ENCODE results near the gene ALDH1B1.

Gene ALDH1B1

GRCh38 chr9:38392235-38393127 lies at the start of gene ALDH1B1:
Gene ALDH1B1, plus strand, starts transcription at chr9:38392702. Its CDS starts 3,047 bp downstream, at chr9:38395749.
- Mint-ChIP-seq H3K9me3 (no peaks in the 10 kb centered on the region), H3K4me1 (ENCODE audit: low read depth) (peaks cover 18% of the 10 kb centered on the region)

DNA sequence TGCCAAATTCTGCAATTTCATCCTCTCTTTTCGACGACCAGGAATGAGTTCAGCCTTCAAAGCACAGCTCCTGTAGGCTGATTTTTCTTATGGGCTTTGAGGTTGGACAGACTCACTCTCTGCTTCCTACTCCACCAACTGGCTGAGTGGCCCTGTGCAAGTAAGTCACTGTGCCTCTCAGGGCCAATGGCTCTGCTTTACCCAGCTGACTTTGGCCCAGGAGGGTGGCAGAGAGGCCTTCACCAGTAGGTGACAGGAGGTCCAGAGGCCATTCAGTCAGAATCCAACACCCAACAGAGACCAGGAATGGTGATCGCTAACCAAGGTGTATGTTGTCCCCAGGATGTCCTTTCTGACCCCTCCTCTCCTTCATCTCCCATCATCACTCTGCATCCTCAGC lies 49.5 kb upstream of the ALDH1B1 start:
- Mint-ChIP-seq H3K4me1 (ENCODE audit: low read depth) (peaks cover 4% of the 10 kb centered on the region), H3K27ac (no peak overlapping the region), H3K36me3 (ENCODE audit: low read depth) (no peaks in the 10 kb centered on the region), H3K9me3 (no peaks in the 10 kb centered on the region), H3K27me3 (ENCODE audit: low read depth) (peaks cover 3% of the 10 kb centered on the region), H3K4me3 (no peak overlapping the region)
- DNase-seq (ENCODE audit: low spot score) = no peak

More at GRCh38 chr9:38392235-38393127, at the start of gene ALDH1B1:
- Mint-ChIP-seq H3K27me3 (ENCODE audit: low read depth) (peaks cover 25% of the 10 kb centered on the region), H3K4me3 (peak within 1 kb of the TSS; percentile 95), H3K36me3 (ENCODE audit: low read depth) (peaks cover 6% of the 10 kb centered on the region), H3K27ac (peak within 1 kb of the TSS; percentile 88)
- peak; percentile 84 for DNase-seq (ENCODE audit: low spot score)

DNA sequence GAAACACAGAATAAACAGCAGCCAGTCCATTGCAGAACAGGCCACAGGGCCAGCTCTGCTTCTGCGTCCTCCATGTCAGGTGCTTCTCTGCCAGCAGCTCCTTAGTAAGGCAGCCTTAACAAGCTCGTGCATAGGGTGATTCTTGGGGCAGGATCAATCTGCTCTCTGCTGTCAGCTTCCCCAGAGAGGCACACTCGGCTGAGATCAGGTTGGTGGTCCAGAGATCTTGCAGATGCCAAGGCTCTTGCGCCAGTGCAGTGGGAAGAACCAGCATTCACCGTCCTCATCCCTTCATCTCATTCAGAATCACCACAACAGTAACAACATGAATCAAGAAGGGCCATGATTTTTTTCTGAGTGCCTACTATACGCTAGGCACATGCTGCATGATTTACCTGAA lies 49.0 kb upstream of the ALDH1B1 start:
- H3K4me3 Mint-ChIP-seq = no peak overlapping the region

GRCh38 chr9:38344566-38345324 lies 47.8 kb upstream of the ALDH1B1 start:
- H3K27me3 Mint-ChIP-seq (ENCODE audit: low read depth) = peaks cover 3% of the 10 kb centered on the region
- no peaks in the 10 kb centered on the region for H3K4me1 Mint-ChIP-seq (ENCODE audit: low read depth)
- H3K27ac Mint-ChIP-seq = no peak overlapping the region
- no peak overlapping the region for H3K4me3 Mint-ChIP-seq
- no peak for DNase-seq (ENCODE audit: low spot score)
- no peaks in the 10 kb centered on the region for H3K9me3 Mint-ChIP-seq
- no peaks in the 10 kb centered on the region for H3K36me3 Mint-ChIP-seq (ENCODE audit: low read depth)

More for the DNA sequence above, 49.0 kb upstream of the ALDH1B1 start:
- H3K27ac Mint-ChIP-seq = no peak overlapping the region
- no peaks in the 10 kb centered on the region for H3K9me3 Mint-ChIP-seq
- H3K4me1 Mint-ChIP-seq (ENCODE audit: low read depth) = peaks cover 4% of the 10 kb centered on the region
- H3K27me3 Mint-ChIP-seq (ENCODE audit: low read depth) = peaks cover 3% of the 10 kb centered on the region
- no peak for DNase-seq (ENCODE audit: low spot score)
- no peaks in the 10 kb centered on the region for H3K36me3 Mint-ChIP-seq (ENCODE audit: low read depth)

- Mint-ChIP-seq H3K4me1 (ENCODE audit: low read depth) (no peaks in the 10 kb centered on the region), H3K36me3 (ENCODE audit: low read depth) (no peaks in the 10 kb centered on the region), H3K4me3 (no peak overlapping the region), H3K27me3 (ENCODE audit: low read depth) (peaks cover 6% of the 10 kb centered on the region), H3K27ac (no peak overlapping the region), H3K9me3 (no peaks in the 10 kb centered on the region)
- DNase-seq (ENCODE audit: low spot score) = no peak
Observed at GRCh38 chr9:38345851-38346755, 46.4 kb upstream of the ALDH1B1 start.

GRCh38 chr9:38346811-38347210 lies 45.7 kb upstream of the ALDH1B1 start:
- DNase-seq (ENCODE audit: low spot score) = no peak
- Mint-ChIP-seq H3K4me1 (ENCODE audit: low read depth) (no peaks in the 10 kb centered on the region), H3K27ac (no peak overlapping the region), H3K36me3 (ENCODE audit: low read depth) (no peaks in the 10 kb centered on the region), H3K4me3 (no peak overlapping the region), H3K9me3 (no peaks in the 10 kb centered on the region), H3K27me3 (ENCODE audit: low read depth) (peaks cover 6% of the 10 kb centered on the region)

GRCh38 chr9:38347271-38347671 lies 45.2 kb upstream of the ALDH1B1 start:
- peaks cover 6% of the 10 kb centered on the region for H3K27me3 Mint-ChIP-seq (ENCODE audit: low read depth)
- DNase-seq (ENCODE audit: low spot score) = no peak
- no peaks in the 10 kb centered on the region for H3K36me3 Mint-ChIP-seq (ENCODE audit: low read depth)
- no peak overlapping the region for H3K4me3 Mint-ChIP-seq
- H3K27ac Mint-ChIP-seq = no peak overlapping the region
- H3K9me3 Mint-ChIP-seq = no peaks in the 10 kb centered on the region
- no peaks in the 10 kb centered on the region for H3K4me1 Mint-ChIP-seq (ENCODE audit: low read depth)

GRCh38 chr9:38347946-38348345 lies 44.6 kb upstream of the ALDH1B1 start:
- Mint-ChIP-seq H3K4me3 (no peak overlapping the region), H3K9me3 (no peaks in the 10 kb centered on the region), H3K36me3 (ENCODE audit: low read depth) (no peaks in the 10 kb centered on the region), H3K27ac (no peak overlapping the region), H3K27me3 (ENCODE audit: low read depth) (peaks cover 6% of the 10 kb centered on the region), H3K4me1 (ENCODE audit: low read depth) (no peaks in the 10 kb centered on the region)
- DNase-seq (ENCODE audit: low spot score) = no peak

DNA sequence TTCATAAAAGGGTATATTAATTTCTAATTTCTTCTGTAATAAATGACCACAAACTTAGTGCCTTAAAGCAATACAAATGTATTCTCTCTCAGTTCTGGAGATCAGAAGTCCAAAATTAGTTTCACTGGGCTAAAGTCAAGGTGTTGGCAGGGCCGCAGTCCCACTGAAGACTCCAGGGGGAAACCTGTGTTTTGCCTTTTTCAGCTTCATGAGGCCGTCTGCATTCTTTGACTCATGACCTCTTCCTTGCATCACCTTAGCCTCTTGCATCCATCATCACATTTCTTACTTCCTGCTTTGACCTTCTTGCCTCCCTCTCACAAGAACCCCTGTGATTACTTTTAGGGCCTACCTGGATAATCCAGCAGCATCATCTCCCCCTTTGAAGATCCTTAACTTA lies 42.0 kb upstream of the ALDH1B1 start:
- no peak for DNase-seq (ENCODE audit: low spot score)
- Mint-ChIP-seq H3K36me3 (ENCODE audit: low read depth) (no peaks in the 10 kb centered on the region), H3K27me3 (ENCODE audit: low read depth) (peaks cover 10% of the 10 kb centered on the region), H3K9me3 (no peaks in the 10 kb centered on the region), H3K27ac (no peak overlapping the region), H3K4me3 (no peak overlapping the region), H3K4me1 (ENCODE audit: low read depth) (no peaks in the 10 kb centered on the region)

GRCh38 chr9:38352530-38353328 lies 39.8 kb upstream of the ALDH1B1 start:
- H3K27me3 Mint-ChIP-seq (ENCODE audit: low read depth) = peaks cover 8% of the 10 kb centered on the region

DNA sequence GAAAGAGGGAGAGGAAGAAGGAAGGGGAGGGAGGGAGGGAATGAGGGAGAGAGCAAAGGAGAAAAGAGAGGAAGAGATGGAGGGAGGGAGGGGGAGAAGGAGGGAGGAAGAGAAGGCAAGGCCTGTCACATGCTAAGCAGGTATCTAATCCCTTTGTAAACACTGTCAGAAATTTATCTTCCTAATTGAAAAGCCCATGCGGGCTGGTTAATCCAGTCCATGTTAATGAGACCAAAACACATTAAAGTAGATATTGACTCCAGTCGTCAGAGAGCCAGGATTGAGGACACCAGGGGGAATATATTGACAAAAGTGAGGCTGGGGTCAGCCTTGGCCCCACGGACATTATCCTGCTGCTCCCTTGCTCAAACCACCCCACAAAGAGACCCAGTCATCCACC lies 37.4 kb upstream of the ALDH1B1 start:
- DNase-seq (ENCODE audit: low spot score) = no peak
- H3K36me3 Mint-ChIP-seq (ENCODE audit: low read depth) = no peaks in the 10 kb centered on the region

More at GRCh38 chr9:38352530-38353328, 39.8 kb upstream of the ALDH1B1 start:
- H3K9me3 Mint-ChIP-seq = no peaks in the 10 kb centered on the region
- no peak overlapping the region for H3K27ac Mint-ChIP-seq
- DNase-seq (ENCODE audit: low spot score) = no peak
- H3K4me1 Mint-ChIP-seq (ENCODE audit: low read depth) = no peaks in the 10 kb centered on the region
- H3K4me3 Mint-ChIP-seq = no peak overlapping the region
- H3K36me3 Mint-ChIP-seq (ENCODE audit: low read depth) = no peaks in the 10 kb centered on the region

GRCh38 chr9:38355517-38356120 lies 36.9 kb upstream of the ALDH1B1 start:
- no peak for DNase-seq (ENCODE audit: low spot score)
- H3K4me3 Mint-ChIP-seq = no peak overlapping the region
- peaks cover 4% of the 10 kb centered on the region for H3K27me3 Mint-ChIP-seq (ENCODE audit: low read depth)
- H3K36me3 Mint-ChIP-seq (ENCODE audit: low read depth) = no peaks in the 10 kb centered on the region
- H3K9me3 Mint-ChIP-seq = no peaks in the 10 kb centered on the region
- no peaks in the 10 kb centered on the region for H3K4me1 Mint-ChIP-seq (ENCODE audit: low read depth)
- no peak overlapping the region for H3K27ac Mint-ChIP-seq

More for the DNA sequence above, 37.4 kb upstream of the ALDH1B1 start:
- Mint-ChIP-seq H3K27me3 (ENCODE audit: low read depth) (peaks cover 6% of the 10 kb centered on the region), H3K9me3 (no peaks in the 10 kb centered on the region), H3K27ac (no peak overlapping the region), H3K4me1 (ENCODE audit: low read depth) (no peaks in the 10 kb centered on the region), H3K4me3 (no peak overlapping the region)
